Astrocyte (in vitro differentiated cells and primary cell): ENCODE measurements around the gene ARMC12.

Experiments used
- CTCF ChIP-seq: IDR thresholded peaks from 2 replicates; pipeline ENCODE4 v1.5.1; 2011; ENCODE audit warnings: low read depth, mild to moderate bottlenecking, inconsistent platforms, low read length, moderate library complexity; ENCODE audit not compliant: insufficient read depth
- EZH2 ChIP-seq: IDR thresholded peaks from 2 replicates; pipeline ENCODE4 v1.6.1; 2012; ENCODE audit warnings: mild to moderate bottlenecking, low read length, inconsistent platforms; ENCODE audit not compliant: insufficient read depth

DNA sequence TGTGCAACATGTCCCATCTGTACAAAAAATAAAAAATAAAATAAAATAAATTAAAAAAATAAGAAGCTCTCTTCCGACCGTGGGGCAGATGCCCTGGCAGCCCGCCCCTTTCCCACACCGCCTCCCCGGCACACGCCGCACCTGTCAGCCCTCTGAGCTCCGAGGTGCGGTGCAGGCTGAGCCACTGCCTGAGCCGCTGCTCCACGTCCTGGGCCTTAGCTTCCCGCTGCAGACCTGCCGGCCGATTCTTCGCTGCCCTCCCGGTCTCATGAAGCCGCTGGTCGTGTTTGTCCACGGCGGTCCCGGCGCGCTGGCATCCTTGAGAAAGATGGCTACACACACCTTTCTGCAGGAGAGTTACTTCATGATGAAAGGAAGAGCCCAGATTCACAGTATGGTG is 28.9 kb downstream of the ARMC12 start:
- no peak for TF ChIP-seq EZH2
- no peak for TF ChIP-seq CTCF
